RWPE1 (cell line): Measurements from ENCODE around the gene KPNA4.

Experiments
- CTCF ChIA-PET: fragments of 350-600 bp; sonication (Branson Sonifier 250); formaldehyde crosslinking; extraction: SDS; loops from one replicate; lab custom pipeline; 2021; lab: Yijun Ruan, JAX
- POLR2A ChIA-PET: fragments of 400-600 bp; formaldehyde crosslinking; extraction: SDS; loops from one replicate; lab custom pipeline; 2020; ENCODE audit warnings: antibody characterized with exemption; ENCODE audit not compliant: low non-redundant PET; lab: Yijun Ruan, JAX
- DNase-seq: peaks from one replicate; pipeline ENCODE4 v3.0.0; 2012; ENCODE audit warnings: low spot score
- H3K27ac ChIP-seq: fragments of 450-650 bp; 2 replicates; pipeline ENCODE4 v1.5.1; 2017
- CTCF ChIP-seq: fragments of 450-650 bp; conservative IDR thresholded peaks from 2 replicates; pipeline ENCODE4 v1.5.1; 2017; ENCODE audit warnings: low read depth, mild to moderate bottlenecking

KPNA4 gene

GRCh38 chr3:160445854-160446253 is 119.5 kb downstream of the KPNA4 start:
- 0 out of 2 replicates have a peak overlapping the region, but pooled peaks have one; percentile 17 for H3K27ac ChIP-seq
- no peak for TF ChIP-seq CTCF
- no peak for DNase-seq
- ChIA-PET CTCF (no interaction called here), POLR2A (no interaction called here)
